Measurements from ENCODE around the gene SLC7A7. TPM values are rescaled to one million over a fixed set of nuclear protein-coding genes. Genes with fewer than 3 reads are reported as not detected.

Gene SLC7A7
- total and polyA plus RNA-seq, 10 of the 15 experiments (the other 5 are each of a cell fraction or from before 2014, with no cell fraction given), result 27.8 to 79.2 (median 50.8) TPM

DNA sequence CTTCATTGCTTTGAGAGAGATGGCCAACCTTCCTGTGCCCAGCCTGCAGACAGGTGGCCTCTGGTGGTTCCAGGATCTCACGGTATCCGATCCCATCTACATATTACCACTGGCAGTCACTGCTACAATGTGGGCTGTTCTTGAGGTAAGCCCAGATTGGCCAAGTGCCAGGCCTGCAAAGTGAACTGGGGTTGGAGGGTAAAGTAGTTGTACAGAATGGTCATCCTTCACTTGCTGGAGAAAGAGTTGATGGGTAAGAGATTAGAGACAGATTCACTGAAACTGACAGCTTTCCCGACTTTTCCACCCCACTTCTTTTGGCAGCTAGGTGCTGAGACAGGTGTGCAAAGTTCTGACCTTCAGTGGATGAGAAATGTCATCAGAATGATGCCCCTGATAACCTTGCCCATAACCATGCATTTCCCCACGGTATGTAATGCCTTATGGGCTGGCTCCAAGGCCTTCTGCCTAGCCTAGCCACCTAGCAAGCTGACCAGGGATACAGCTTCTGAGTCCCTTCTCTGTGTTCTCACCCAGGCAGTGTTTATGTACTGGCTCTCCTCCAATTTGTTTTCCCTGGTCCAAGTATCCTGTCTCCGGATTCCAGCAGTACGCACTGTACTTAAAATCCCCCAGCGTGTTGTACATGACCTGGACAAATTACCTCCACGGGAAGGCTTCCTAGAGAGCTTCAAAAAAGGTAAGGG is 44.6 kb downstream of the SLC7A7 start:
- intact Hi-C loops (cut with micrococcal nuclease; ENCODE audit: unreplicated experiment), result no loop called here
- SMC1A ChIA-PET (ENCODE audit: uncharacterized antibody, unreplicated experiment), result interaction anchor here (1.5 kb wide), 1 partner anchor 201 kb away, joined by 5 read pairs; no protein-coding TSS in a partner anchor
- TF ChIP-seq JUND (IDR thresholded peaks at IDR 0.05; ENCODE audit: low read depth, low read length) (no peak), SMC3 (IDR thresholded peaks at IDR 0.05; ENCODE audit: borderline replicate concordance, low read length) (no peak), BCL11A (IDR thresholded peaks at IDR 0.05; ENCODE audit: low read depth, low read length) (no peak), SREBF1 (IDR thresholded peaks at IDR 0.05; ENCODE audit: low read length) (no peak), SIX5 (IDR thresholded peaks at IDR 0.05; ENCODE audit: low read depth, low read length, severe bottlenecking) (no peak), GATAD2B (conservative IDR thresholded peaks at IDR 0.05; ENCODE audit: low read depth) (no peak), EGR1 (IDR thresholded peaks at IDR 0.05; ENCODE audit: borderline replicate concordance in 1 of 2, low read depth in 2 of 2, low read length in 2 of 2) (no peak), CBFB (IDR thresholded peaks at IDR 0.05; ENCODE audit: low read depth) (no peak), YY1 (IDR thresholded peaks at IDR 0.05; ENCODE audit: low read depth, low read length) (no peak)
- no peak for ATAC-seq
- BruUV-seq (replicated peaks), result no TSS peak
- no peaks in the 10 kb centered on the region; the same call in 1 of the 2 replicates for H3K4me1 ChIP-seq (ENCODE audit: control insufficient read depth, insufficient read depth, low read length)
- H2AFZ ChIP-seq (ENCODE audit: control insufficient read depth, low read depth, low read length), result no peak overlapping the region
- DNase-seq (ENCODE audit: low read depth, low spot score), result no peak
- no peaks in the 10 kb centered on the region for H3K9me3 ChIP-seq (replicated peaks; ENCODE audit: control insufficient read depth, insufficient read depth, low read length)
- H3K27ac ChIP-seq (ENCODE audit: control insufficient read depth, insufficient read depth), result no peak overlapping the region
- POLR2A ChIA-PET, result no interaction called here
- no peaks in the 10 kb centered on the region for H3K27me3 ChIP-seq (replicated peaks in 1 of 2; ENCODE audit: control insufficient read depth in 2 of 2, insufficient read depth in 2 of 2, low read length in 1 of 2)
- 96% methylated on average over 8 of the region's 8 CpGs for WGBS (ENCODE audit: insufficient coverage, insufficient replicate concordance, low lambda C conversion rate, missing lambda C conversion rate)
- CTCF ChIA-PET, result interaction anchor here (1.0 kb wide), 1 partner anchor 44 kb away, joined by 3 read pairs; the partner anchor contains the start of gene SLC7A7
- H3K36me3 ChIP-seq (ENCODE audit: control insufficient read depth in 2 of 2, insufficient read depth in 2 of 2, low read length in 1 of 2), result peaks cover 35 to 50% of the 10 kb centered on the region in 2 experiments
- no peak overlapping the region for H3K9ac ChIP-seq (ENCODE audit: control insufficient read depth, insufficient read depth, low read length)
- no peak overlapping the region for H3K4me3 ChIP-seq
- RAD21 ChIA-PET (ENCODE audit: unreplicated experiment), result interaction anchor here (1.2 kb wide), 1 partner anchor 82 kb away, joined by 3 read pairs; no protein-coding TSS in a partner anchor
- peaks cover 33% of the 10 kb centered on the region for H3K79me2 ChIP-seq (ENCODE audit: control insufficient read depth, insufficient read depth, low read length)
- no peak overlapping the region for H3K4me2 ChIP-seq (ENCODE audit: control insufficient read depth, insufficient read depth)
- H4K20me1 ChIP-seq (ENCODE audit: control insufficient read depth, insufficient read depth), result no peaks in the 10 kb centered on the region
- FAIRE-seq, result no peak
- in situ Hi-C loops (cut with MboI), result no loop called here

Measured in GM12878 (cell line).